NCI-H82 (cell line): Measurements from ENCODE around the gene NUTM2D.
"Not testable (repeated sequence)": the region's sequence is repeated elsewhere in the genome, so short reads cannot be mapped to it uniquely, and the experiment has no call there.

Source experiments
- DNase-seq: peaks from one replicate; lab custom pipeline; 2025; lab: John Stamatoyannopoulos, UW

Gene NUTM2D

GRCh38 chr10:87379115-87379514, 21.6 kb downstream of the NUTM2D start:
- DNase-seq = not testable (repeated sequence)

DNA sequence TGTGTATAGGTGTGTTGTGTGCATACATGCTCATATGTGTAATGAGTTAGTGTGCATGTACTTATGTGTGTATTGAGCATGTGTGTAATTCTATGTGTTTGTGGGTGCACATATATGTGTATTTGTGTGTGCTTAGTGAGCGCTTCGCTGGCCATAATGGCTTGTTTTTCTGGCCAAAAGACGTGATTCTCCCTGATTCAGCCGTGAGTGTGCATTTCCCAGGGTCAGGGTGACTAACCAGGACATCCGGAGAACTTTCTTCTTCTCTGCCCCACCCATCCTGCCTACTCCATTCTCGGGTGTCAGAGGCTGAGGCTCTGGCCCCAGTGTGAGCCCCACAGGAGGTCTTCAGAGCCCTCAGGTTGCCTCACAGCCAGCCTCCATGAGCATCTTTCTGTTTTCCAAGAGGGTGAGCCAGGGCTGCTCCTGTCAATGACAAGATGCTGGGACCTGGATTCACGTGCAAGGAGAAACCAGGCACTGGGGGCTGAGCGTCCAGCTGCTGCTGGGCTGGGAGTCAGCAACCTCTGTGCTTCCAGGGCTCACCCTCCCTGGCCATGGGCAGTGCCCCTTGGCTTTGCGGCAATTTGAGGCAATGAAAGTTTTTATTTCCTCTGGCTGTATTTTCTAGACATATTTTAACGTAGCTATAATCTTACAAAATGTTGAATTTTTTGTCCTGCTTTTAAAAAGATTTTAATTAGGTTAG, 25.8 kb downstream of the NUTM2D start:
- DNase-seq = not testable (repeated sequence)

DNA sequence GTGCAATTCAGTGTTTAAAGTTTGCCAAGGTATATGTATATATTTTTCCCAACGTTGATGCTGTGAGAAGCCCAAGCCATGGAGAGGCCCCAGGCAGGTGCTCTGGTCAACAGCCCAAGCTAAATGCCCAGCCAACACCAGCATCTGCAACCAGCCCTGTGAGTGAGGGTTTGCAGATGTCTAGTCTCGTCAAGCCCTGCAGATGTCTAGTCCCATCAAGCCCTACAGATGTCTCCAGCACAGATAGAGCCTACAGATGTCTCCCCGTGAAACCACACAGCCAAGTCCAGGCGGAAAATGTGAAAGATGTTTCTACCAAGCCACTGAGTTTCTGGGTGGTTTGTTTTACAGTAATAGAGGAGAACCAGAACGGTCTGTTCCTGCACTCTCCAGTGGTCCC, 26.7 kb downstream of the NUTM2D start:
- DNase-seq = not testable (repeated sequence)

DNA sequence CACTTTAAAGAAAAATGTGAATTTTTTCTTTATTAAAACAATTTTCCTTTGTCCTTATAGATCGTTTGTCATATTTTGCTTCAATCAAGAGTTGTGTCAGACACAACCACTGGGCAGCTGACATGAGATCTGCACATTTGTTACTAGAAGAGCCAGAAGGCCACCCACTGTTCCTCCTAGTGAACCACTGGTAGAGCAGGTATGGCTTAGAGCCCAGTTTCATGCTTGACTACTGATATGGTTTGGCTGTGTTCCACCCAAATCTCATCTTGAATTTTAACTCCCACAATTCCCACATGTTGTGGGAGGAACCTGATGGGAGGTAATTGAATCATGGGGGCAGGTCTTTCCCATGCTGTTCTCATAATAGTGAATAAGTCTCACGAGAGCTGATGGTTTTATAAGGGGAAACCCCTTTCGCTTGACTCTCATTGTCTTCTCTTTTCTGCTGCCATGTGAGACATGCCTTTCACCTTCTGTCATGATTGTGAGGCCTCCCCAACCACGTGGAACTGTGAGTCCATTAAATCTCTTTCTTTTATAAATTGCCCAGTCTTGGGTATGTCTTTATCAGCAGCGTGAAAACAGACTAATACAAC, 28.3 kb downstream of the NUTM2D start:
- not testable (repeated sequence) for DNase-seq

GRCh38 chr10:87391360-87391759, 33.8 kb downstream of the NUTM2D start:
- not testable (repeated sequence) for DNase-seq

DNA sequence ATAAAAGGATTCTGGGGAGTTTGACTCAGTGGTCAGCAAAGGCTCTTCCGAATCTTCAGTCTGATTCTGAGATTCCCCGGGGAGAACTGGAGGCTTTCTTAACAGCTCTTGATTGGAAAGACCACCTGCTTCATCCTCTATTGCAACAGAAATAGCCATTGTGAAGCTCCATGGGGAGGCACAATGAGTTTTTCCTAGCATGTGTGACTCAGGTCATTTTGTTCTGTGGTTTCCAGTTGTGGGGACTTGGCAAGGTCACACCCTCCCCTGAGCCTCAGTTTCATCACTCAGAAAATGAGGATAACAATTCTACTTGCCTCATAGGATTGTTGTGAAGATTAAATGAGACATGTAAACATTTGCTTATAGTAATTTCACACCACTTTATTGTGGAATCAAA, 38.7 kb downstream of the NUTM2D start:
- not testable (repeated sequence) for DNase-seq

GRCh38 chr10:87398436-87398835, 40.9 kb downstream of the NUTM2D start:
- DNase-seq = not testable (repeated sequence)

DNA sequence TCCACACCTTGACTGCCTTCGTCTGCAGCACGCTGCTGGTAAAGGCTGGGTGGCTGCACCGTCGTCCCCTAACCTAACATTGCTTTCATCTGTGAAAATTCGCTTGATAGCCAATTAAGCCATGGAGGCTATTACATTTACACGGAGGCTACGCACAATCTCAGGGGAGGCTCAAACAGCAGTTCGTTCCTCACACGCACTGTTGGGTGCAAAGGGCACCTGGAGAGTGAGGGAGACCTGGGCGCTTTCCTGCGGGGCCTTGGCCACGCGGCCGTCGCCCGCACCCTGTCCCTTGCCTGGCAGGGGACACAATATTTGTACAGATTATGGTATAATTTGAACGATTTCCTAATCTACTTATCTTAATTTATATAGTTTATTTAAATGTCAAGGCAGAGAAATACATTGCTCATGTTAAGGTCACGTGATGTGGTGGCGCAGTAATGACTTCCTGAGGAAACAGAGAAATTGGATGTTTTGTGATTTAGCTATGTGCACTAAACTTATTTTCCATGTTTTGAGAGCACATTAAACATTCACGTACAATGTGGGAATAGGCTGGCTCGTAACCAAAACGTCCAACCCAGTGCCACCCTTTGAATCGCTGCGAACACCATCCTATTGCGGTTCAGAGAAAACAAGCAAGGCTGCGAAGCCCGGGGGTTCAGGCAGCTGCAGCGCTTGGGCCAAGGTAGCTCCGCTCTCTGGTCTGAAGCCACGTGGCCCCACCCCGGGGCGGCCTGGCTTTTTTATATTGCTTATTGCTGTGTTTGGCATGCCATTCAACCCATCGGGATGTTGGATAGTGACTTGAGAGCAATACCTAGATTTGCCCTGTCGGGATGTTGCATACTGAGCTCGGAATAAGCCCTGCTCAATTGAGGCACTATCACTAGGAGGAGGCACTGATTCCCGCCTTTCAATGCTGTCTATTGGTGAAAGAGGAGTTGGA, 50.2 kb downstream of the NUTM2D start:
- not testable (repeated sequence) for DNase-seq

DNA sequence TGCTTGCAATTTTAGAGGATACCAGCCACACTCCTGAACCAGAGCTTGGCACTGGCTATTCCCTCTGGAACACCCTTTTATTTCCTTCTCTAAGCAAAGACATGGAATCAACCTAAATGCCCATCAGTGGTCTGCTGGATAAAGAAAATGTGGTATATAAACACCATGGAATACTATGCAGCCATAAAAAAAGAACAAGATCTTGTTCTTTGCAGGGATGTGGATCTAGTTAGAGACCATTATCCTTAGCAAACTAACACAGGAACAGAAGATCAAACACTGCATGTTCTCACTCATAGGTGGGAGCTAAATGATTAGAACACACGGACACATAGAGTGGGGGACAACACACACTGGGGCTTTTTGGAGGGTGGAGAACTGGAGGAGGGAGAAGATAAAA, 56.4 kb downstream of the NUTM2D start:
- DNase-seq = not testable (repeated sequence)
